IPS-18a (cell line): ENCODE data around the gene RBBP4.

Experiments used
- H3K27ac ChIP-seq: one replicate; pipeline ENCODE4 v1.5.1; 2013; ENCODE audit warnings: low read length
- H3K27me3 ChIP-seq: one replicate; pipeline ENCODE4 v1.6.1; 2013; ENCODE audit warnings: mild to moderate bottlenecking, low read length; ENCODE audit not compliant: control insufficient read depth, insufficient read depth
- H3K36me3 ChIP-seq: one replicate; pipeline ENCODE4 v1.6.1; 2013; ENCODE audit warnings: low read depth, low read length; ENCODE audit not compliant: control insufficient read depth
- H3K4me1 ChIP-seq: one replicate; pipeline ENCODE4 v1.6.1; 2013; ENCODE audit warnings: low read depth, low read length; ENCODE audit not compliant: control insufficient read depth
- H3K4me3 ChIP-seq: one replicate; pipeline ENCODE4 v1.5.1; 2013; ENCODE audit warnings: low read length
- H3K9ac ChIP-seq: one replicate; pipeline ENCODE4 v1.6.1; 2013; ENCODE audit warnings: mild to moderate bottlenecking, low read length, moderate library complexity
- H3K9me3 ChIP-seq: one replicate; pipeline ENCODE4 v1.6.1; 2013; ENCODE audit warnings: low read depth, low read length; ENCODE audit not compliant: control insufficient read depth

Gene RBBP4

DNA sequence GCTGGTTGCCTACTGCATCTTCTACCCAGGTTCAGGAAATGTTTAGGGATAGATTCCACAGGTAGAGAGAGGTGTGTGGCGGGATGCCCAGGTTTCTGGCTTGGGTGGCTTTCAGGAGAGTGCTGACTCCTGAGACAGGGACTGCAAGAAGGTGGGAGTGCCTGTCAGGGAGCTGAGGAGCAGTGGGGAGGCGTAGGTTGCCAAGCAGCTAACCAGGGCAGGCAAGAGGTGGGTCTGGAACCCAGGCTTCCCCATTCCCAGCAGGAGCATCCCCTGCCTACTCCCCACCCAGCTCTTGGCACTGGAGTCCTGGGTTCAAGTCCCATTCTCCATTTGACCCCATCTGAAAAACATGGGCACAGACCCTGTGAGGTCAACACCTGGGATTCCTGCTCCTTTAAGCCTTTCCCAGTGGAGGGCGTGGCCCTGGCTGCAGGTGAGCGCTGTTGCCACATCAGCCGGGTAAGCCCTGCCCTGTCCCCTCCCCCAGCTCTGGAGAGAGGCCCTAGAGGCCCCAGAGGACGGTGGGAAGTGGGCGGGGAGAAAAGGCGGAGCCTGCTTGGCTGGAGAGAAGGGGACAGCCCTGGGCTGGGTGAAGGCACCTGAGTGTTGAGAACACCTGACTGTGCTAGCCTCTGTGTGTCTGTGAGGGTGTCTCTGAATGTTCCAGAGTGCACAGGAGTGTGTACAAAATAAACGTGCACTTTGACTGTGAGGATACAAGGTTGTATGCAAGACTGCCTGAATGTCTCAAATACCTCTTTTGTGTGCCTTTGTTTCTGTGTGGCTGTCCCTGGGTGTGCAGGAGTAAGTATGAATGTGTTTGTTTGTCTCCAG, 65.5 kb downstream of the RBBP4 start:
- no peak overlapping the region for H3K9ac ChIP-seq
- no peaks in the 10 kb centered on the region for H3K36me3 ChIP-seq
- peaks cover 11% of the 10 kb centered on the region for H3K4me1 ChIP-seq
- H3K27me3 ChIP-seq = no peaks in the 10 kb centered on the region
- H3K27ac ChIP-seq = peak overlapping the region; percentile 6
- H3K4me3 ChIP-seq = peak overlapping the region; percentile 18
- H3K9me3 ChIP-seq = no peaks in the 10 kb centered on the region

DNA sequence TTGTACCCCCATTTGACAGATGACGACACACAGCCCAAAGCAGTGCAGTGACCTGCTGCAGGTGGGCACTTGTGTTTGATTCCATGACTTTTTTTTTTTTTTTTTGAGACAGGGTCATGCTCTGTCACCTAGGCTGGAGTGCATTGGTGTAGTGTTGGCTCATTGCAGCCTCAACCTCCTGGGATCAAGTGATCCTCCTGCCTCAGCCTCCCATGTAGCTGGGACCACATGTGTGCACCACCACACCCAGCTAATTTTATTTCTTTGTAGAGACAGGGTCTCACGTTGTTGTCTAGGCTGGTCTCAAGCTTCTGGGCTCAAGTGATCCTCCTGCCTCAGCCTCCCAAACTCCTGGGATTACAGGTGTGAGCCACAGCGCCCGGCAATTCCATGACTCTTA, 66.5 kb downstream of the RBBP4 start:
- Histone ChIP-seq H3K36me3 (no peaks in the 10 kb centered on the region), H3K4me3 (no peak overlapping the region), H3K9me3 (no peaks in the 10 kb centered on the region), H3K9ac (no peak overlapping the region), H3K4me1 (peaks cover 11% of the 10 kb centered on the region), H3K27me3 (no peaks in the 10 kb centered on the region), H3K27ac (no peak overlapping the region)

DNA sequence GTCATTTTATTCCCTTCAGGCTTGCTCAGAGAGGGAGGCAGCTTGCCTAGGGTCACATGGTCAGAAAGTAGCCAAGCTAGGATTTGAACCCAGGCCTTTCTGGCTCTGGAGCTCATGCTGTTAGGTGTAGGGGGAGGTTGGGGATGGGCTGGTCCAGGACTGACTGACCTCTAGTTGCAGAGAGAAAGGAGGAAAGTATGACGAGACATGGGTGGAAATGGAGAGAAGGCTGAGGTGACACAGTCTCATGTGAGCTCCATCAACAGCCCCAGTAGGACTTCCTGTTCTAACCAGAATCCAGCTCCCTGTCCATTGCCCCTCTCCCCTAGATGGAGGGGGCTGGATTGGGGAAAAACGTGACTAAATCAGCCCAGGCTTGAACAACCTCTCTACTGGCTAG, 67.0 kb downstream of the RBBP4 start:
- H3K36me3 ChIP-seq = no peaks in the 10 kb centered on the region
- no peak overlapping the region for H3K4me3 ChIP-seq
- H3K9ac ChIP-seq = no peak overlapping the region
- no peaks in the 10 kb centered on the region for H3K9me3 ChIP-seq
- H3K27me3 ChIP-seq = no peaks in the 10 kb centered on the region
- H3K27ac ChIP-seq = no peak overlapping the region
- H3K4me1 ChIP-seq = peaks cover 11% of the 10 kb centered on the region

DNA sequence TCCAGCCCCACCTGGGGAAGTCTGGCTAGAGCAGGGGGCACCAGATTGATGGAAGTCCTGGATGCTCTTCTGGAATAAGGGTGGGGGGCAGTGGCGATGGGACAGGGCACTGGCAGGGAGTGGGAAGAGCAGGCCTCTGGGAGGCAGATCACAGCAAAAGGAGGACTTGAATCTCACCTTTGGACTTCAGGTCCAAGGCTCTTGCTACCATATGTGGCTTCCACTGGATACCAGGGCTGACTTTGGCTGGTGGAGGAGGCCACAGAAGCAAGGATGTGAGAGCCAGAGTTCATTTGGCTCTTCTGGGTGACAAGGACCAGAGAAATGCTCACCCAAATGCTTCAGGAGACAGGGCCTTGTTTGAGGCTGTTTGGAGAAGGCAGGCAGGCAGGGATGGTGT, 67.5 kb downstream of the RBBP4 start:
- H3K9ac ChIP-seq = no peak overlapping the region
- peaks cover 11% of the 10 kb centered on the region for H3K4me1 ChIP-seq
- no peak overlapping the region for H3K4me3 ChIP-seq
- H3K27ac ChIP-seq = no peak overlapping the region
- no peaks in the 10 kb centered on the region for H3K36me3 ChIP-seq
- H3K9me3 ChIP-seq = no peaks in the 10 kb centered on the region
- H3K27me3 ChIP-seq = no peaks in the 10 kb centered on the region

DNA sequence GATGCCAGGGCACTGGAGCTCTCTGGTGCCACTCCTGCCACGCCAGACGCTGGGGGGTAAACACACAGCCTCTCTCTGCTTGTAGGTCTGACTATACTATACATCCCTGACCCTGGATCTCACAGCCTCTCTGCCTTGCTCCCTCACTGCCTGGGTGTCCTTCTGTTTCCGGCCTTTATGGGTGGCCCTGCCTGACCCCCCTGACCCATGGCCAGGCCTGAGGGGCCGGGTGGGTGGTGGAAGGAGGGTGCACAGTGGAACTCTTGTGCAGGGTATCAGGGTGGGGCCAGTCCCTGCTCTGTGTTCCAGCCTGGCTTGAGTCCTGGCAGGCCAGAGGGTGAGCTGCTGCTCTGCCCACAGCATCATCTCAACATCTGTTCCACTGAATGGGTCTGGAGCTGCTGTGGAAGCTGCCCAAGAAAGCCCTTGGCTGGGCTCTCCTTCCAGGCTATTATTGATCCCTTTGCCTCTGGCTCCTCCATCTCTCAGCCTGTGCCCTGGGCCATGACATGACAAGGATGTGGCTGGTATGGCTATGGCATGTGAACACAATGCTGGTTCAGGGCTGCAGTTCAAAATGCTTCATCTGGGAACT, 68.8 kb downstream of the RBBP4 start:
- Histone ChIP-seq H3K27ac (no peak overlapping the region), H3K9ac (no peak overlapping the region), H3K4me1 (peaks cover 15% of the 10 kb centered on the region), H3K36me3 (no peaks in the 10 kb centered on the region), H3K27me3 (no peaks in the 10 kb centered on the region), H3K4me3 (no peak overlapping the region), H3K9me3 (no peaks in the 10 kb centered on the region)

DNA sequence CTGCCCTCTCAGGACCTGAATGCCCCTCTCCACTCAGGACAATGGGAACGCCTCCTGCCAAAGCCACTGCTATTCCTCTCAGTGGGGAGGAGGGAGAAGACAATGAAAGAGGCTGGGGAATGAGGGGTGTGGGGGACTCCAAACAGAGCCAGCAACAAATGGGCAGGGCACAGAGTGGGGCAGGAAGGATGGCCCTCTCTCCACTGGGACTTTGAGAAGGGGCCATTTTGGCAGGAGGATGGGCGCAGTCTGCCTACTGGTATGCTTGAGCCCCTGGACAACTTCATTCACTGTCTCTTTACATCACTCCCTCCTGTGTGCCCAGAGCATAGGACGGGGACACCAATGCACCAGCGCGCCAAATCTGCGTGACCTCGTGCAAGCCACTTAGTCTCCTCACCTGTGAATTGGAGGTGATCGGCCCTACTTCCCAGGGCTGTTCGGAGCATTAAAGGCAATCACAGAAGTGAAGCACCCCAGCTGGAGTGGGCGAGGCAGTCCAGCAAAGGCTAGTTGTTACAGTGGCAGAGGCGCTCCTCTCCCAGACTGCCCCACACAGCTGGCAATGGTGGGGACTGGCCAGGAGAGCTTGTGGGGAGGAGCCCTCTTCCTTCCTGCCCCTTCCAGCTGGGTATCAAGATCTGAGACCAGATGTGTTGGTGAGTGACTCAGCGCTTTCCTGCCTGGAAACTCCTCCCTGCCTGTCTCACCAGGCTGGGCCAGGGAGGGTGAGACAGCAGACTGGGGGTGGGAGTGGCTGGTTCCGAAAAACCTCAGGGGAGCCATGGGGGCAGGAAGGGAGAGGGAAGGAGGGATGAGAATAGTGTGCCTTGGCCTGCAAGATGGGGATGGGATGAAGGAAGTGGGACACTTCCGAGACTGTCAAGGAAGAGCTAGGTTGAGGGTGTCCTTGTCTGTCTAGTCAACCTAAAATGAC, 73.9 kb downstream of the RBBP4 start:
- Histone ChIP-seq H3K4me1 (peaks cover 7% of the 10 kb centered on the region), H3K27ac (no peak overlapping the region), H3K27me3 (no peaks in the 10 kb centered on the region), H3K9me3 (no peaks in the 10 kb centered on the region), H3K9ac (no peak overlapping the region), H3K36me3 (no peaks in the 10 kb centered on the region), H3K4me3 (no peak overlapping the region)

DNA sequence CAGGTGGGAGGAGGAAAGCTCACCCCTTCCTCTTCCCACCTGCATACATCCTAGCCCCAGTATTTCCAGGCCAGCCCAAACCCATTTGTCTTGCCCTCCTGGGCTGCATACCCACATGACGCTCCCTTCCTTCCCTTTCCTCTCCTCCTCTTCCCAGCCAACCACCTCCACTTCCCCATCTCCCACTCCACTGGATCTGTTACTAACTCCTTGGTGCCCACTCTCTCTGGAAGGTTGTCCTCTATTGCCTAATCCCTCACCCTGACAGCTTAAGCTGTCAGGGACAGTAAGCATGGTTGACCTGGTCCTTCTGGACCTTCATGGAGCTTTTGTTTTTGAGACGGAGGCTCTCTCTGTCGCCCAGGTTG, 74.6 kb downstream of the RBBP4 start:
- peaks cover 7% of the 10 kb centered on the region for H3K4me1 ChIP-seq
- no peak overlapping the region for H3K27ac ChIP-seq
- H3K9me3 ChIP-seq = no peaks in the 10 kb centered on the region
- no peaks in the 10 kb centered on the region for H3K36me3 ChIP-seq
- H3K27me3 ChIP-seq = no peaks in the 10 kb centered on the region
- H3K4me3 ChIP-seq = no peak overlapping the region
- no peak overlapping the region for H3K9ac ChIP-seq

DNA sequence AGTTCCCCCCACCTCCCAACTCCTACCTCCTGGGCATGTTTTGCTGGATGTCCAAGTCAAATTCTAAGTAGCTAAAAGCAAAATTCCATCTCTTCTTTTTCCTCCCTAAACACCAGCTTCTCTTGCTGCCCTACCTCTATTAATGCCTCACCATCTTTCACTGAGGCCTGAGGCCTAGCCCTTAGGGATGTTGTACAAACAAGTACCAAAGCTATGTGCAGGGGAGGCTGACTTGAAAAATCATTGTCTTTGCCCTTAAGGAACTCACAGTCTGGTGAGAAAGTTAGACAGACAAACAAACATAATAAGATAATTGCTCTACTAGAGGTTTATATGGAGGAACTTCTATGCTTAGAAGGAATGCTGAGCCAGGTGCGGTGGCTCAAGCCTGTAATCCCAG, 76.9 kb downstream of the RBBP4 start:
- Histone ChIP-seq H3K9me3 (no peaks in the 10 kb centered on the region), H3K4me1 (peaks cover 10% of the 10 kb centered on the region), H3K9ac (no peak overlapping the region)

DNA sequence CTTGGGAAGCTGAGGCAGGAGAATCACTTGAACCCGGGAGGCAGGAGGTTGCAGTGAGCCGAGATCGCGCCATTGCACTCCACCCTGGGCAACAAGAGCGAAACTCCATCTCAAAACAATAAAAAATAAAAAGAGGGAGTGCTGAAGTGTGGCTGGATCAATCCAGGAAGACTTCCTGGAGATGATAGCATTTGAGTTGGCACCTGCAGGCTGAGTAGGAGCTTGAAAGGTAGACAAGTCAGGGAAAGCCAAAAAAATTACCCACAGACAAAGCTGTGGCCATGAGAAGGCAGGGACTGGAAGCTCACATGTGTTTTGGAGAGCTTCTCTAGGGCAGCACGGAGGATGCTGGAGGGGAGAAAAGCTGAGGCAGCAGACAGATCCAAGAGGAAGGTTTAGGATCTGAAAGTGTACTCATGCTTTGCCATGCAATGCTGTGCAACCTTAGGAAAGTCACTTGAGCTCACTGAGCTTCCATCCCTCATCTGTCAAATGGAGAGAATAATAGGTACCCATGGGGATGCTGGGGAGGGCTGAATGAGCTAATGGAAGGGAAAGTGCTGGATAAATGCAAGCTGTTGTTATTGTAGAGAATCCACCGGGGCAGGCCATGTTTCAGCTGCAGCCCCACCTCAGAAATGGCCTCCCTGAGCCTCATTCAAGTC, 77.5 kb downstream of the RBBP4 start:
- H3K9me3 ChIP-seq = no peaks in the 10 kb centered on the region
- no peaks in the 10 kb centered on the region for H3K27me3 ChIP-seq
- H3K9ac ChIP-seq = no peak overlapping the region
- H3K36me3 ChIP-seq = no peaks in the 10 kb centered on the region
- H3K27ac ChIP-seq = no peak overlapping the region
- no peak overlapping the region for H3K4me3 ChIP-seq
- peaks cover 10% of the 10 kb centered on the region for H3K4me1 ChIP-seq

More for the DNA sequence above, 76.9 kb downstream of the RBBP4 start:
- Histone ChIP-seq H3K27me3 (no peaks in the 10 kb centered on the region), H3K27ac (no peak overlapping the region), H3K36me3 (no peaks in the 10 kb centered on the region), H3K4me3 (no peak overlapping the region)

DNA sequence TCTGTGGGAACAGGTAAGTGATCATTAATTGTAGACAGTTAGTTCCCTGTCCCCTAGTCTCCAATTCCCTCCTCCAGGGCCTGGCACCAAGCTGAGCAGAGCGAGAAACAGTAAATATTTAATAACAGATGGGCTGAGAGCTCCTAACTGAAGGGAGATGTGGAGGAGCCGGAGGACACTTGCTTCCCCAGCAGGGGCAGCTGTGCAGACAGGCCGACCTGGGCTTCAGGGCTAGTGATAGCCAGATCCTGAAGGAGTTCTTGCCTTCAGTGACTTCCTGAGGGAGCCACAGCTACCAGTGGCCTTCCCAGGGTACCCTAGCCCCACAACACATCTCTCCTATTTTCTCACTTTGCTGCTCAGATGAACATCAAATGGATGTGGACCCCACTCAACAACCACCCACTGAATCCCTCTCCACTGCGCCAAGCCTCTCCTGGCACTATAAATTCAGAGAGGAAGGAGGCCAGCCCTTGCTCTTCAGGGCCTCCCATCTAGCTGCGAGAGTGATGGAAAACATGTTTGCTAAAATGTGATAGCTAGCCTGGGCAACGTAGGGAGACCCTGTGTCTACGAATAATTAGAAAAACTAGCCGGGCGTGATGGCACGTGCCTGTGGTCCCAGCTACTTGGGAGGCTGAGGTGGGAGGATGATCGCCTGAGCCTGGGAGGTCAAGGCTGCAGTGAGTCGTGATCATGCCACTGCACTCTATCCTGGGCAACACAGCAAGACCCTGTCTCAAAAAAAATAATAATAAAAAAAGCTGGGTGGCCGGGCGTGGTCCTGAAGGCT, 78.4 kb downstream of the RBBP4 start:
- peaks cover 9% of the 10 kb centered on the region for H3K4me1 ChIP-seq
- H3K27ac ChIP-seq = no peak overlapping the region
- H3K4me3 ChIP-seq = no peak overlapping the region
- H3K36me3 ChIP-seq = no peaks in the 10 kb centered on the region
- H3K9me3 ChIP-seq = no peaks in the 10 kb centered on the region
- no peak overlapping the region for H3K9ac ChIP-seq
- H3K27me3 ChIP-seq = no peaks in the 10 kb centered on the region
